ENCODE measurements around the gene WASF3. TPM values are rescaled to one million over a fixed set of nuclear protein-coding genes. Genes with fewer than 3 reads are reported as not detected.

Gene WASF3
- total and polyA plus RNA-seq, 2 donors from 2014 or later = 3.7 to 18.5 TPM

DNA sequence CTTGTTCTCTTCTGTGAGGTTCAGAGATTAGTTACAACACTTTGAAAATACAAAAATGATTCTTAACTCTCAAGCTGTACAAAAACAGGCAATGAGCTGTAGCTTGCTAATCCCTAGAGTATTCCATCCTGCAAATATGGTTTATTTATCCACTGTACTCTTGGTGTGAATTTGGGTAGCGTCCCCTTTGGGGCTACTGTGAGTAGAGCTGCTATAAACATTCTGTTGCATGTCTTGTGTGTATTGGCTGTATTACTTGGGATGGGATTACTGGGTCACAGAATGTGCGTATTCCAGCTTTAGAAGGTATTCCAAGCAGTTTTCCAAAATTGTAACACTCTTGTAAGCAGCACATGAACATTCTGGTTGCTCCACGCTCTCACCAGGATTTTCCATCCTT is 169.6 kb downstream of the WASF3 start:
- no peaks in the 10 kb centered on the region for H3K27me3 ChIP-seq (ENCODE audit: control insufficient read depth, insufficient read depth, low read length)
- DNase-seq = no peak
- no peaks in the 10 kb centered on the region for H3K36me3 ChIP-seq (ENCODE audit: control insufficient read depth in 2 of 3, insufficient read depth in 3 of 3, low read length in 3 of 3)
- no peak overlapping the region for H3K9ac ChIP-seq (ENCODE audit: low read length in 3 of 3)
- no peak for FAIRE-seq
- H3K27ac ChIP-seq (ENCODE audit: low read depth in 2 of 2, low read length in 2 of 2) = no peak overlapping the region
- H3K4me3 ChIP-seq (ENCODE audit: low read length in 3 of 3) = no peak overlapping the region
- TF ChIP-seq, protein P1, sequence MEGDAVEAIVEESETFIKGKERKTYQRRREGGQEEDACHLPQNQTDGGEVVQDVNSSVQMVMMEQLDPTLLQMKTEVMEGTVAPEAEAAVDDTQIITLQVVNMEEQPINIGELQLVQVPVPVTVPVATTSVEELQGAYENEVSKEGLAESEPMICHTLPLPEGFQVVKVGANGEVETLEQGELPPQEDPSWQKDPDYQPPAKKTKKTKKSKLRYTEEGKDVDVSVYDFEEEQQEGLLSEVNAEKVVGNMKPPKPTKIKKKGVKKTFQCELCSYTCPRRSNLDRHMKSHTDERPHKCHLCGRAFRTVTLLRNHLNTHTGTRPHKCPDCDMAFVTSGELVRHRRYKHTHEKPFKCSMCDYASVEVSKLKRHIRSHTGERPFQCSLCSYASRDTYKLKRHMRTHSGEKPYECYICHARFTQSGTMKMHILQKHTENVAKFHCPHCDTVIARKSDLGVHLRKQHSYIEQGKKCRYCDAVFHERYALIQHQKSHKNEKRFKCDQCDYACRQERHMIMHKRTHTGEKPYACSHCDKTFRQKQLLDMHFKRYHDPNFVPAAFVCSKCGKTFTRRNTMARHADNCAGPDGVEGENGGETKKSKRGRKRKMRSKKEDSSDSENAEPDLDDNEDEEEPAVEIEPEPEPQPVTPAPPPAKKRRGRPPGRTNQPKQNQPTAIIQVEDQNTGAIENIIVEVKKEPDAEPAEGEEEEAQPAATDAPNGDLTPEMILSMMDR (IDR thresholded peaks at IDR 0.05; ENCODE audit: borderline replicate concordance, extremely low read depth, insufficient read depth) = no peak
- intact Hi-C loops (cut with DNase I) = no loop called here
- H3K9me3 ChIP-seq (ENCODE audit: control insufficient read depth in 2 of 3, insufficient read depth in 1 of 3, low read length in 3 of 3) = no peaks in the 10 kb centered on the region
- H3K4me1 ChIP-seq (ENCODE audit: control insufficient read depth in 2 of 3, insufficient read depth in 2 of 3, low read depth in 1 of 3, low read length in 3 of 3) = no peaks in the 10 kb centered on the region

DNA sequence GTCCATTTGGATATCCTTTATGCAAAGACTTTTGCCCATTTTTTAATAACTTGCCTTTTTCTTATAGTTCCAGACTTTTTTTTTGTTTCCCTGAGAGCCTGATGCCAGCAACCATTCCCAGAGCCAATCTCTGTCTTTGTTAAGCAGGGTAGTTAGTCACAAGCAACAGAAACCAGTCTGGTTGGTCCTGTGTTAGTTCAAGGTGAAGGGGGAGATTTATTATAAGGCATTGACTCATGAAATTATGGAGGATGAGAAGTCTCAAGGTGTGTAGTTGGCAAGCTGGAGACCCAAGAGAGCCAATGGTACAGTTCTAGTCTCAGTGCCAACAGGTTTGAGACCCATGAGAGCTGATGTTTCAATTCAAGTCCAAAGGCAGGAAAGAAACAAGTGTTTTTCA is 170.2 kb downstream of the WASF3 start:
- no peak for FAIRE-seq
- H3K9ac ChIP-seq (ENCODE audit: low read length in 3 of 3) = no peak overlapping the region
- no peak overlapping the region for H3K27ac ChIP-seq (ENCODE audit: low read depth in 2 of 2, low read length in 2 of 2)
- intact Hi-C loops (cut with DNase I) = no loop called here
- H3K4me1 ChIP-seq (ENCODE audit: control insufficient read depth in 2 of 3, insufficient read depth in 2 of 3, low read depth in 1 of 3, low read length in 3 of 3) = no peaks in the 10 kb centered on the region
- H3K36me3 ChIP-seq (ENCODE audit: control insufficient read depth in 2 of 3, insufficient read depth in 3 of 3, low read length in 3 of 3) = no peaks in the 10 kb centered on the region
- no peaks in the 10 kb centered on the region for H3K9me3 ChIP-seq (ENCODE audit: control insufficient read depth in 2 of 3, insufficient read depth in 1 of 3, low read length in 3 of 3)
- TF ChIP-seq, protein P1 (IDR thresholded peaks at IDR 0.05; ENCODE audit: borderline replicate concordance, extremely low read depth, insufficient read depth) = no peak
- no peak for DNase-seq
- H3K27me3 ChIP-seq (ENCODE audit: control insufficient read depth, insufficient read depth, low read length) = no peaks in the 10 kb centered on the region
- H3K4me3 ChIP-seq (ENCODE audit: low read length in 3 of 3) = no peak overlapping the region

DNA sequence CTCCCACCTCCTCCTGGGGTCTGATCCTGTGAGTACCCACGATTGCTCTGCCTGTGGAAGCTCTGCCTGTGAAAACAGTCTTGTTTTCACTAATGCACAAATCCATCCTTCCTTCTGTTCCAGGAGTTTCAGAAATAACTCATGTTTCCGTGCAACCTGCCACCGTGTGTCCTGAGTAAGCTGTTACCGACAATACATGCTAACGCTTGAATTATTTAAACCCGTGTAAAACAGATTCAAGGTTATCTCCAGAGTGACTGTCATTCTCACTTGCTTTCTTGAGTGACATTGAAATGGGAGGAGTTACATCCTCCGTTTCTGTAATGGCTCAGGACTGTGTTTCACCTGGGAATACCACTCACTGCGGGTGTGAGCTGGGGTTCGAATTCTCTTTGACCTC is 178.2 kb downstream of the WASF3 start:
- TF ChIP-seq, protein P1 (IDR thresholded peaks at IDR 0.05; ENCODE audit: borderline replicate concordance, extremely low read depth, insufficient read depth) = no peak
- Histone ChIP-seq H3K27ac (ENCODE audit: low read depth in 2 of 2, low read length in 2 of 2) (no peak overlapping the region), H3K4me1 (ENCODE audit: control insufficient read depth in 2 of 3, insufficient read depth in 2 of 3, low read depth in 1 of 3, low read length in 3 of 3) (no peaks in the 10 kb centered on the region), H3K4me3 (ENCODE audit: low read length in 3 of 3) (no peak overlapping the region), H3K9ac (ENCODE audit: low read length in 3 of 3) (no peak overlapping the region), H3K36me3 (ENCODE audit: control insufficient read depth in 2 of 3, insufficient read depth in 3 of 3, low read length in 3 of 3) (no peaks in the 10 kb centered on the region), H3K9me3 (ENCODE audit: control insufficient read depth in 2 of 3, insufficient read depth in 1 of 3, low read length in 3 of 3) (no peaks in the 10 kb centered on the region), H3K27me3 (ENCODE audit: control insufficient read depth, insufficient read depth, low read length) (no peaks in the 10 kb centered on the region)
- DNase-seq (no peak), FAIRE-seq (no peak)
- intact Hi-C loops (cut with DNase I) = no loop called here

Other genes with a start within 250 kb of the WASF3 start
- gene GPR12, start 203.1 kb downstream of the WASF3 start, total RNA-seq = not detected
- not detected for gene GPR12, start 203.1 kb downstream of the WASF3 start, polyA plus RNA-seq (ENCODE audit: insufficient read depth, low read depth, low replicate concordance)